Stimulated activated CD4-positive, alpha-beta T cell treated with anti-CD3 and anti-CD28 coated beads, Interleukin-4, amount 100 ng/mL, for 48 hours (primary cell): ENCODE measurements around the gene FRK.
"Not testable (repeated sequence)": the region's sequence is repeated elsewhere in the genome, so short reads cannot be mapped to it uniquely, and the experiment has no call there.

ENCODE experiments used
- DNase-seq, 2 donors: peaks; one replicate each; pipeline ENCODE4 v3.0.0-alpha.2; 2020; ENCODE audit warnings: low read depth in 2 of 2

The FRK gene

GRCh38 chr6:116008470-116009243 is 52.0 kb downstream of the FRK start:
- DNase-seq = no peak

- DNase-seq = no peak
Measured at GRCh38 chr6:116004841-116005815, 55.6 kb downstream of the FRK start.

- DNase-seq = no peak
Measured at GRCh38 chr6:116003668-116004067, 57.0 kb downstream of the FRK start.

- no peak for DNase-seq
Measured at GRCh38 chr6:116002756-116003155, 57.9 kb downstream of the FRK start.

GRCh38 chr6:115999235-115999634 is 61.5 kb downstream of the FRK start:
- no peak for DNase-seq

GRCh38 chr6:115997990-115998585 is 62.6 kb downstream of the FRK start:
- DNase-seq = no peak

GRCh38 chr6:115986026-115986425 is 74.7 kb downstream of the FRK start:
- no peak for DNase-seq

GRCh38 chr6:115984809-115985208 is 75.9 kb downstream of the FRK start:
- no peak for DNase-seq

GRCh38 chr6:115983998-115984397 is 76.7 kb downstream of the FRK start:
- DNase-seq = no peak

- DNase-seq = no peak
Measured at GRCh38 chr6:115982453-115982852, 78.2 kb downstream of the FRK start.

- no peak for DNase-seq
Measured at GRCh38 chr6:115977220-115977619, 83.5 kb downstream of the FRK start.

GRCh38 chr6:115976321-115976870 is 84.3 kb downstream of the FRK start:
- DNase-seq = no peak

- no peak for DNase-seq
Measured at GRCh38 chr6:115972679-115973078, 88.0 kb downstream of the FRK start.

- DNase-seq = no peak
Measured at GRCh38 chr6:115971785-115972184, 88.9 kb downstream of the FRK start.

GRCh38 chr6:115969930-115970273 is 90.8 kb downstream of the FRK start:
- DNase-seq = no peak

- DNase-seq = no peak
Measured at GRCh38 chr6:115969207-115969929, 91.3 kb downstream of the FRK start.

GRCh38 chr6:115960286-115960685 is 100.4 kb downstream of the FRK start:
- DNase-seq = not testable (repeated sequence)

GRCh38 chr6:115958958-115959357 is 101.7 kb downstream of the FRK start:
- DNase-seq = no peak

- no peak for DNase-seq
Measured at GRCh38 chr6:115954740-115955139, 106.0 kb downstream of the FRK start.

- no peak for DNase-seq
Measured at GRCh38 chr6:115948751-115949150, 111.9 kb downstream of the FRK start.

- DNase-seq = no peak
Measured at GRCh38 chr6:115947966-115948541, 112.6 kb downstream of the FRK start.
